CD1c-positive myeloid dendritic cell (primary cell): ENCODE results near the gene TIAM2.
A peak's percentile ranks its signal among the peaks of the same experiment; 100 is the strongest.

ENCODE experiments used
- DNase-seq: peaks from one replicate; pipeline ENCODE4 v3.0.0-alpha.2; 2016; ENCODE audit errors: extremely low spot score

The TIAM2 gene

DNA sequence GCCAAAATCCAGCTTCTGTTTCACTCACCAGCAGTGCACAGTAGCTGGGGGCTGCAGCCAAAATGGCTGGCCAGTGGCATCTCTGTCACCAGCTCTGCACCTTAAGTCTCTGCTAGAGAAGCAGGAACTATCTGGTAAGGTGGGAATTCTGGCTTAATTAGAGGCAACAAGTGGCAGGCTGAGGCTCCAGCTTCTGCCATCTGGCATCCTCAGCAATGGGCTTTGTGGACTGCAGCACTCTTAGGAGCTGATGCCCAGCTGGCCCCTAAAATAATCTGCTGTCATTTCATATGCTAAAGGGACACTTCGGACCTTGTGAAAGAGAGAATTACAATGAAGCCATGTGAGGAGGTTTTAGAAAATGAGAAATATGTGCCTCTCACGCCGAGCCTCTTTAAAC is 264.1 kb downstream of the TIAM2 start:
- no peak for DNase-seq

DNA sequence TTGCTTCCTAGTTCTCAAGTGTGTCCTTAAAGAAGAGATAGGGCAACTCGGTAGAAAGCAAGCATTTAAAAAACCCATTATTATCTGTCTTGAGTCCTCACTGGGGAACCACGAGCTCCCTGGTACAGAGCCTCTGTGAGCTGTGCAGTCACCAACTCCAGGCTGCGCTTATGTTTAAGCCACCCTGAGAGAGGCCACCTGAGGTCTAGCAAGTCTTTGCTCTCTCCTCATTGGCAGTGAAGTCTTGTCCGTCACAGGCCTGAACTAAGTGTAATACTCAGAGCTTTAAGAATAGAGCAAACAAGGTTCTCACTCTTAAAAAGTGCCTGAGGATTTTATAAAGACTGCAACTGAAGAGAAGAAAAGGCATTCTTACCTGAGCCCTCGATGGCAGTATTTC is 264.8 kb downstream of the TIAM2 start:
- no peak for DNase-seq

DNA sequence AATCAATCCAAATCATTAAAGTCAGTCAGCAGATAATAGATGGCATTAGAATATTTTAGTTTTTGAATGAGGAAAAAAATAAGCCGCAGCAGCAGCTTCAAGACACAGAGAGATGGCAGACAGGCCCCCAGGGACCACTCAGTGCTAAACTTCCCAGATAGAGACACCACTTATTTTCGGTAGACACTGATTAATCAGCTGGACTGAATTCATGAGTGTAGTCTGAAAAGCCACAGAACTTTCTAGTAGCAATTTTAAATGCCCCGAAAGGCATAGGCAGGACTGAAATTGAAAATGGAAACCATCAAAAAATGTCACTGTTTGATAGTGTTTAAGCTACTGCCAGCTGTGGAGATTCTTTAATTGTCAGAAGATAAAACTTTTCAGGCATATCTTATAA is 265.6 kb downstream of the TIAM2 start:
- DNase-seq = no peak

GRCh38 chr6:155261111-155261900 is 266.2 kb downstream of the TIAM2 start:
- DNase-seq = no peak

DNA sequence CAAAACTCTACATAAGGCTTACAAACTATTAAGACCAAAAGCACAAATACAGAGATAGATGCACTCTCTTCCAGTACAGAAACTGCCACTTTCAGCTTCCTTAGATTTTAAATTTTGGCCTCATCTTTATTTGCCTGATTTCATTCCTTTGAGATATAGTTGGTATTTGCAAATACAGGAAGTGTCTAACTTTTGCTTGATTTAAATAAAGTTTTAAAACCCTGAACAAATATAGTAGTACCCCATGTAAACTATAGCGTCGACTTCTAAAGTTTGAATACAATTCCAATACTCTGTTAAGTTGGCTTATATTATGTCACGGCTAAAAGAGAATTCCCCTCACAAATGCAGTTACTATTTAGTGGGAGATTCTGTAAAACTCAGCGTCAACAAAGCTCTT is 267.5 kb downstream of the TIAM2 start:
- DNase-seq = no peak

DNA sequence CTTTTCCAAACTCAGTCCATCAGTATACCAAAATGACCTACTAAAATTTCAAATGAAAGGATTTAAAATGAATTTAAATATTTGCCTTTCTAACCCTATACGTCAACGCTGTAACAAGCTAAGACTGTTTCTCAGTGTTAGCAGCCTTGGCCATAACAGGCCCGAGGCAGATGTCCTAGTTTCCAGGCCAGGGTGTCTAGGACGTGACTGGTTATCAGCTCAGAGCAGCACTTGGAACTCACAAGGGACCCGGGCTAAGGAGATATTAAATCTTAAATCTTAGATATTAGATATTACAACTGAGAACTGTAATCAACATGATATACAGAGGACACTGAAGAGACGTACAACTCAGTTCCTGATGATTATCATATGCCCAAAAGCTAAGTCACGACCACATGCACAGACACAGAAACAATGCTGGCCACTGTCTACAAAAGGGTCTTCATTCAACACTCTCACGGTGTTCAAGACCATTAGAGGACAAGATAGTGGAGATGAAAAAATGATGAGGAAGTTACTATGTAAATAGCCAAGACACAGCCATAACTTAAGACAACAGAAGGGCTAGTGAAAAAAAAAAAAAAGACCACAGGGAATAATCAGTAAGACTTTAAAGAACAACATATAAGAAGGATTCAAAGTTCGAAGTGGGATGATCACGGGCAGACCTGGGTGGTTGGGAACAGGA is 268.4 kb downstream of the TIAM2 start, which contains the start of gene CLDN20:
CLDN20 (plus strand) TSS at position 641 of the 691 bp plus-strand sequence. CDS start 11,707 bp downstream, outside the sequence.
- no peak for DNase-seq

GRCh38 chr6:155264693-155265320 is 269.7 kb downstream of the TIAM2 start:
- DNase-seq = no peak

GRCh38 chr6:155265843-155266535 is 270.9 kb downstream of the TIAM2 start:
- no peak for DNase-seq

DNA sequence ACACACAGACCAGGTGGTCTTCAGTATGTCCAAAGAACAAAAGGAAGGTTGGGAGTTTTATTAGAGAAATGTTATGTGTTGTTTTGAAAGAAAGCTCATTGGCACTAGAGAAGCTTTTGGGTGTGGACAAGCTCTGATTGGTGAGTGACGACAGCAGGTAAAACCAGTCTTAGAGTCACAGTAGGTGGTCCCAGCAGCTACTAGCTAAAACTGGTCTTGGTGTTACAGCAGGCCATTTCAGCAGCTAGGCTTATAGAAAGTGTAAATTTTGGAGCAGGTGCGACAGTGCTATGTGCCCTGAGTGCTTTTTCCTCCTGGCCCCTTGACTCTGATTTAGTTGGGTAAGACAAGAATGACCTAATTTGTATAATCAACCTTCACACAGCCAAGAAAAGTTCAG is 272.3 kb downstream of the TIAM2 start:
- DNase-seq = no peak

- peak; percentile 17 for DNase-seq
Observed at GRCh38 chr6:155268088-155268867, 273.2 kb downstream of the TIAM2 start.

DNA sequence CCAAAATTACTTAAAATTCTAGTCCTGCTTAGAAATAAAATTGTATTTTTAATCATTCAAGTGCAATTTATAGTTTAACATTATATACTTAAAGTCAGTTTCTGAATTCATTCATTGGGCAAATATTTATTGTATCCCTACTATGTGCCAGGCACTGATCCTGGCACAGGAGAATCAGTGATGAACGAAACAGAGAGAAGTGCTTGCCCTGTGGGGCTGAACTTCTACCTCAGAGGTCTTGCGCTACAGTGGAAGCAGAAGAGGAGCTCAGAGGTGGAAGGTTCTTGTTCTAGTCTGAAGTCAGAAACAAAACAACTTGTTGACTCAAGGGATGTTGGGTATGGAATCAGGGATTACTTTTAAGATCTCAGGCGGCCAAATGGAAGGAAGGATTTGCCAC is 274.6 kb downstream of the TIAM2 start:
- no peak for DNase-seq

DNA sequence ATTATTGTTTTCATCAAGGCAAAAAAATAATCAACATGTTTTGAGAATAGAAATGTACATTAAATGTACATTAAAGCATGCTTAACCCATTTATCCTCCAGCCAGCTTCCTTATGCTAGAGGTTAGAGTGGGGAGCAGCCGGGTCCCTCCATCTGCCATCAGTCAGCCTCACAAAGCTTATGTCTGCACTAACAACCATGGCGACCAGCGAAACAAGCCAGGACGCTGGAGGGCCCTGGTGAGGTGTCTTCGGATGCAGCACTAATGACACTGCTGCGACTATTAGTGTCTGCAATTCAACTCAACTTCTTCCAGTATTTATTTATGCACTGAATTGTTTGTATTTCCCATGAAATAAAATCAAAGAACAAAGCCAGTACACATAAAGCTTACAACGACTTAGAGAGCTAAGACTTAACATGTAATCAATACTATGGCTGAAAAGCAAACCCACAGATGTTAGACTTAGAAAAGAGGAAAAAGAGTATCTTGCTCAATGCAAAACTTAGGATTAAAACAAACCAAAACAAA is 275.5 kb downstream of the TIAM2 start:
- DNase-seq = no peak

DNA sequence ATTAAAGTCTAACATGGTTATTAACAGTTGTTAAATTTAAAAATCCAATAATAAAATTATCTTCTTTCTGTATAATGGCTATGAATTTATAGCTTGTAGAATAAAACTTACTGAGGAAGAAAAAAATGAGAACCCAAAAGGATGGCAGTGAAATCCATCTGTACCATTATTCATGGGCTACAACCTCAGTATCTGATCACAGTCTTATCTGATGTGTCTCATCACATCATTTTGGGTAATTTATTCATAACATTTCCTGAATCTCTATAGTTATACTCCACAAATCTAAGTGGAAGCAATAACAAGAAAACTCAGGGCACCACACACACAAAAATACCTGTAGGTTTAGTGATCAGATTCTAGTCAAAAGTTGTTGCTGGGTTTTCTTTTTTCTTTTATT is 276.0 kb downstream of the TIAM2 start:
- DNase-seq = no peak

GRCh38 chr6:155272353-155273232 is 277.5 kb downstream of the TIAM2 start:
- no peak for DNase-seq

DNA sequence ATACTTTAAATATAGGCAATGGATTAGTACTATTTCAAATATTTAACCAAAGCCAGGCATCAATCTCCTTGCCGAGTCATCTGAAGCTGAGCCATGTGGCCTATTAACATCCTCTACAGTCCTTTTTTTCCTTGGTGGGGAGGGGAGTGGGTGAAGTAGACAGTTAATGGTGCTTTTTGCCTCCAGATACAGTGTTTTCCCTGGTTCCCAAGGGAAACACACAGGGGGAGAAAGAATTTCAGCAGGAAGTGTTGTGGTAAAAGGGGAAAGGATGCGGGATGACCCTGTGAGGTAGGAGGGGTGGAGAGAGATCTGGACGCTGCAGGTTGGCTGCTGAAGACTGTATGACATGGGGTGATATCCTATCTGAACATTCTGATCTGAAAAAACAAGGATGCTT is 278.3 kb downstream of the TIAM2 start:
- no peak for DNase-seq

- no peak for DNase-seq
Observed at GRCh38 chr6:155274106-155274505, 279.0 kb downstream of the TIAM2 start.

GRCh38 chr6:155274533-155274932 is 279.4 kb downstream of the TIAM2 start:
- no peak for DNase-seq

- no peak for DNase-seq
Observed at GRCh38 chr6:155275808-155276480, 280.8 kb downstream of the TIAM2 start.

GRCh38 chr6:155276638-155277037 is 281.5 kb downstream of the TIAM2 start:
- DNase-seq = no peak
